Sigmoid colon (tissue), 4 donors: ENCODE data around the gene LBX2.

Source experiments
- EP300 ChIP-seq, 4 donors: sonication (generic); formaldehyde crosslinking; IDR thresholded peaks; one replicate each; pipeline ENCODE4 v1.6.1; 2017; ENCODE audit warnings: antibody characterized with exemption in 4 of 4
- POLR2A ChIP-seq, 2 donors: fragments of 450-650 bp; IDR thresholded peaks; one replicate each; pipeline ENCODE4 v1.6.1; 2016; ENCODE audit warnings: antibody characterized with exemption in 2 of 2, mild to moderate bottlenecking in 2 of 2, moderate library complexity in 2 of 2
- POLR2AphosphoS5 ChIP-seq, 4 donors: sonication (generic); formaldehyde crosslinking; IDR thresholded peaks; one replicate each; pipeline ENCODE4 v1.6.1; 2017; ENCODE audit warnings: antibody characterized with exemption in 4 of 4
- TF ChIP-seq, protein P1 (sequence below), 4 experiments: fragments of 450-650 bp in 3 of 4; fragments of 200-600 bp in 1 of 4; IDR thresholded peaks; one replicate each; pipeline ENCODE4 v1.5.1; 2016 to 2019; ENCODE audit warnings: antibody characterized with exemption in 4 of 4, mild to moderate bottlenecking in 3 of 4, moderate library complexity in 2 of 4

DNA sequence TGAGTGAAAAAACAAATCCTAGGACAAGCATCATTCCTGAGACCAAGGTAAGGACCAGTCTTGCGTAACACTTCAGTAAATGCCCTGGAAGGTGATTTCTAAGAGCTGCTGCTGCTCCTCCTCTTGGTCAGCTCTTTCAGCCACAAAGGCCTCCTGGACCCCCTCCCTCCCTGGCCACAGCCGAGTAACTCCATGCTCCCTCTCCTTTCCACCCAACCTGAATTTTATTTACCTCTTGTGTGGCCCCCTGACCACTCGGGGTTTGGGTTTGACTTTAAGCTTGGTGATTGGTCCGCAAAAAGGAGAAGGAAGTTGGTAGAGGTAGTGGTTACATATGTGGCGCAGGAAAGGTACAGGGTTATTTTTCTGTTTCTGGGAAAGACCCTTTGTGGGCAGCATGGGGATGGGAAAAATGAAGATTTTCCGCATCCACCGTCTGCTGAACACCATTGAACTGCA is 39.5 kb upstream of the LBX2 start:
- TF ChIP-seq, protein P1, sequence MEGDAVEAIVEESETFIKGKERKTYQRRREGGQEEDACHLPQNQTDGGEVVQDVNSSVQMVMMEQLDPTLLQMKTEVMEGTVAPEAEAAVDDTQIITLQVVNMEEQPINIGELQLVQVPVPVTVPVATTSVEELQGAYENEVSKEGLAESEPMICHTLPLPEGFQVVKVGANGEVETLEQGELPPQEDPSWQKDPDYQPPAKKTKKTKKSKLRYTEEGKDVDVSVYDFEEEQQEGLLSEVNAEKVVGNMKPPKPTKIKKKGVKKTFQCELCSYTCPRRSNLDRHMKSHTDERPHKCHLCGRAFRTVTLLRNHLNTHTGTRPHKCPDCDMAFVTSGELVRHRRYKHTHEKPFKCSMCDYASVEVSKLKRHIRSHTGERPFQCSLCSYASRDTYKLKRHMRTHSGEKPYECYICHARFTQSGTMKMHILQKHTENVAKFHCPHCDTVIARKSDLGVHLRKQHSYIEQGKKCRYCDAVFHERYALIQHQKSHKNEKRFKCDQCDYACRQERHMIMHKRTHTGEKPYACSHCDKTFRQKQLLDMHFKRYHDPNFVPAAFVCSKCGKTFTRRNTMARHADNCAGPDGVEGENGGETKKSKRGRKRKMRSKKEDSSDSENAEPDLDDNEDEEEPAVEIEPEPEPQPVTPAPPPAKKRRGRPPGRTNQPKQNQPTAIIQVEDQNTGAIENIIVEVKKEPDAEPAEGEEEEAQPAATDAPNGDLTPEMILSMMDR (IDR thresholded peaks at IDR 0.05), result no peak
- TF ChIP-seq POLR2A (IDR thresholded peaks at IDR 0.05) (no peak), POLR2AphosphoS5 (IDR thresholded peaks at IDR 0.05) (no peak), EP300 (IDR thresholded peaks at IDR 0.05) (no peak)
